Lower leg skin (tissue), 4 donors: ENCODE measurements around the gene CDH23. TPM values are rescaled to one million over a fixed set of nuclear protein-coding genes. Genes with fewer than 3 reads are reported as not detected.

Experiments used
- DNase-seq, 2 donors: peaks; one replicate each; pipeline ENCODE4 v3.0.0-alpha.2; 2019; ENCODE audit warnings: low spot score in 2 of 2
- H3K4me3 ChIP-seq: fragments of 200-600 bp; sonication (generic); 2 replicates; pipeline ENCODE4 v1.5.1; 2017; ENCODE audit warnings: mild to moderate bottlenecking, low read depth; ENCODE audit not compliant: poor library complexity, severe bottlenecking
- CTCF ChIP-seq, 3 donors: fragments of 450-650 bp; IDR thresholded peaks; one replicate each; pipeline ENCODE4 v1.5.1; 2016; ENCODE audit warnings: antibody characterized with exemption in 3 of 3, mild to moderate bottlenecking in 3 of 3, moderate library complexity in 2 of 3
- POLR2A ChIP-seq, 2 donors: fragments of 450-650 bp; IDR thresholded peaks; one replicate each; pipeline ENCODE4 v1.6.1; 2016 to 2017; ENCODE audit warnings: antibody characterized with exemption in 2 of 2, mild to moderate bottlenecking in 1 of 2, moderate library complexity in 1 of 2
- WGBS, 2 donors: methylation state at CpG; one replicate each; pipeline ENCODE4 v1.1.5; 2018; 5-methylcytosine and 5-hydroxymethylcytosine counted together
- intact Hi-C: fragments of 100-400 bp; cut with DNase I; formaldehyde crosslinking; loops from one replicate; pipeline ENCODE4 v1.15.0; 2023; ENCODE audit warnings: low total_unique reads
- total RNA-seq, 4 donors: library from RNA; depleted of rRNA; stranded (reverse); fragments of >200 nt; gene quantifications; one replicate each; pipeline ENCODE4 v1.1.0, GENCODE V29; 2016

Gene CDH23
- total RNA-seq, 4 donors from 2014 or later = 1.7 to 9.2 (median 2.6) TPM

GRCh38 chr10:71629131-71629530, 232.4 kb downstream of the CDH23 start:
- TF ChIP-seq POLR2A (IDR thresholded peaks at IDR 0.05) = no peak
- TF ChIP-seq CTCF (IDR thresholded peaks at IDR 0.05) = no peak
- intact Hi-C loops = no loop called here
- WGBS, 2 donors = 73% methylated on average over 4 of the region's 4 CpGs
- H3K4me3 ChIP-seq = no peak overlapping the region
- no peak for DNase-seq

GRCh38 chr10:71630168-71630567, 233.4 kb downstream of the CDH23 start:
- intact Hi-C loops = no loop called here

GRCh38 chr10:71631007-71631861, 234.5 kb downstream of the CDH23 start:
- 80 to 83% methylated on average over 6 of the region's 6 CpGs for WGBS, 2 donors
- no peak for TF ChIP-seq CTCF (IDR thresholded peaks at IDR 0.05)
- TF ChIP-seq POLR2A (IDR thresholded peaks at IDR 0.05) = no peak

More at GRCh38 chr10:71630168-71630567, 233.4 kb downstream of the CDH23 start:
- H3K4me3 ChIP-seq = no peak overlapping the region
- WGBS, 2 donors = 90 to 98% methylated on average over 5 of the region's 5 CpGs
- DNase-seq = no peak
- TF ChIP-seq CTCF (IDR thresholded peaks at IDR 0.05) (no peak), POLR2A (IDR thresholded peaks at IDR 0.05) (no peak)

GRCh38 chr10:71632200-71632820, 235.6 kb downstream of the CDH23 start:
- no peak for DNase-seq
- intact Hi-C loops = no loop called here

More at GRCh38 chr10:71631007-71631861, 234.5 kb downstream of the CDH23 start:
- no peak for DNase-seq
- intact Hi-C loops = no loop called here
- H3K4me3 ChIP-seq = no peak overlapping the region

GRCh38 chr10:71632896-71633600, 236.3 kb downstream of the CDH23 start:
- no peak overlapping the region for H3K4me3 ChIP-seq
- no peak for DNase-seq
- TF ChIP-seq POLR2A (IDR thresholded peaks at IDR 0.05) (no peak), CTCF (IDR thresholded peaks at IDR 0.05) (no peak)
- intact Hi-C loops = no loop called here
- 89 to 93% methylated on average over 10 of the region's 10 CpGs for whole genome bisulfite sequencing, 2 donors

More at GRCh38 chr10:71632200-71632820, 235.6 kb downstream of the CDH23 start:
- TF ChIP-seq POLR2A (IDR thresholded peaks at IDR 0.05) = no peak
- WGBS, 2 donors = 93 to 94% methylated on average over 6 of the region's 6 CpGs
- no peak overlapping the region for H3K4me3 ChIP-seq

GRCh38 chr10:71633920-71634319, 237.2 kb downstream of the CDH23 start:
- 91 to 93% methylated on average over 4 of the region's 4 CpGs for WGBS, 2 donors
- TF ChIP-seq POLR2A (IDR thresholded peaks at IDR 0.05) (no peak), CTCF (IDR thresholded peaks at IDR 0.05) (no peak)
- DNase-seq = no peak
- H3K4me3 ChIP-seq = no peak overlapping the region
- intact Hi-C loops = no loop called here
